Immature natural killer cell (primary cell): Measurements from ENCODE around the gene ARFGAP1. TPM values are rescaled to one million over a fixed set of nuclear protein-coding genes. Genes with fewer than 3 reads are reported as not detected.

Experiments
- DNase-seq, 3 donors: peaks; one replicate each; pipeline ENCODE4 v3.0.0; 2022; ENCODE audit warnings: mixed read lengths in 1 of 3
- H3K27ac Mint-ChIP-seq, 6 donors: one replicate each; pipeline ENCODE4 v1.8.0; 2020; ENCODE audit warnings: mixed read lengths in 6 of 6, mild to moderate bottlenecking in 5 of 6, inconsistent platforms in 4 of 6, moderate library complexity in 3 of 6
- H3K27me3 Mint-ChIP-seq, 3 donors: one replicate each; pipeline ENCODE4 v1.8.0; 2020 to 2021; ENCODE audit warnings: low read depth in 3 of 3, mild to moderate bottlenecking in 3 of 3, mixed read lengths in 3 of 3, moderate library complexity in 3 of 3, inconsistent platforms in 1 of 3
- H3K36me3 Mint-ChIP-seq, 3 donors: one replicate each; pipeline ENCODE4 v1.8.0; 2020; ENCODE audit warnings: mixed read lengths in 3 of 3, inconsistent platforms in 2 of 3, mild to moderate bottlenecking in 2 of 3
- H3K4me1 Mint-ChIP-seq, 2 donors: one replicate each; pipeline ENCODE4 v1.8.0; 2020; ENCODE audit warnings: inconsistent platforms in 2 of 2, mild to moderate bottlenecking in 2 of 2, mixed read lengths in 2 of 2, moderate library complexity in 1 of 2
- H3K4me3 Mint-ChIP-seq, 5 donors: one replicate each; pipeline ENCODE4 v1.8.0; 2020; ENCODE audit warnings: mild to moderate bottlenecking in 5 of 5, mixed read lengths in 5 of 5, inconsistent platforms in 3 of 5, moderate library complexity in 3 of 5
- H3K9me3 Mint-ChIP-seq, 6 donors: one replicate each; pipeline ENCODE4 v1.8.0; 2020; ENCODE audit warnings: mild to moderate bottlenecking in 6 of 6, mixed read lengths in 6 of 6, inconsistent platforms in 4 of 6, moderate library complexity in 3 of 6
- polyA plus RNA-seq, 3 donors: library from polyadenylated mRNA; unstranded; fragments of 300-500 nt; fragmentation: Illumina TruSeq; gene quantifications; one replicate each; pipeline ENCODE4 v1.2.3, GENCODE V29; 2021

Gene ARFGAP1
- polyA plus RNA-seq, 3 donors from 2014 or later, result 8.8 to 20.9 (median 16.5) TPM

GRCh38 chr20:63289311-63290135, 16.9 kb downstream of the ARFGAP1 start:
- Mint-ChIP-seq H3K9me3 (no peaks in the 10 kb centered on the region), H3K4me1 (no peaks in the 10 kb centered on the region), H3K27ac (no peak overlapping the region), H3K36me3 (peaks cover 0 to 4% (median 0%) of the 10 kb centered on the region in 3 donors), H3K27me3 (peaks cover 0 to 3% (median 0%) of the 10 kb centered on the region in 3 donors), H3K4me3 (no peak overlapping the region)
- no peak for DNase-seq

- H3K4me1 Mint-ChIP-seq, result no peaks in the 10 kb centered on the region
- peaks cover 0 to 2% (median 2%) of the 10 kb centered on the region in 3 donors for H3K27me3 Mint-ChIP-seq
- peaks cover 0 to 4% (median 0%) of the 10 kb centered on the region in 3 donors for H3K36me3 Mint-ChIP-seq
- no peaks in the 10 kb centered on the region for H3K9me3 Mint-ChIP-seq
- DNase-seq, result no peak
- H3K4me3 Mint-ChIP-seq, result no peak overlapping the region
- H3K27ac Mint-ChIP-seq, result no peak overlapping the region
Measured at GRCh38 chr20:63290136-63290676, 17.6 kb downstream of the ARFGAP1 start.

DNA sequence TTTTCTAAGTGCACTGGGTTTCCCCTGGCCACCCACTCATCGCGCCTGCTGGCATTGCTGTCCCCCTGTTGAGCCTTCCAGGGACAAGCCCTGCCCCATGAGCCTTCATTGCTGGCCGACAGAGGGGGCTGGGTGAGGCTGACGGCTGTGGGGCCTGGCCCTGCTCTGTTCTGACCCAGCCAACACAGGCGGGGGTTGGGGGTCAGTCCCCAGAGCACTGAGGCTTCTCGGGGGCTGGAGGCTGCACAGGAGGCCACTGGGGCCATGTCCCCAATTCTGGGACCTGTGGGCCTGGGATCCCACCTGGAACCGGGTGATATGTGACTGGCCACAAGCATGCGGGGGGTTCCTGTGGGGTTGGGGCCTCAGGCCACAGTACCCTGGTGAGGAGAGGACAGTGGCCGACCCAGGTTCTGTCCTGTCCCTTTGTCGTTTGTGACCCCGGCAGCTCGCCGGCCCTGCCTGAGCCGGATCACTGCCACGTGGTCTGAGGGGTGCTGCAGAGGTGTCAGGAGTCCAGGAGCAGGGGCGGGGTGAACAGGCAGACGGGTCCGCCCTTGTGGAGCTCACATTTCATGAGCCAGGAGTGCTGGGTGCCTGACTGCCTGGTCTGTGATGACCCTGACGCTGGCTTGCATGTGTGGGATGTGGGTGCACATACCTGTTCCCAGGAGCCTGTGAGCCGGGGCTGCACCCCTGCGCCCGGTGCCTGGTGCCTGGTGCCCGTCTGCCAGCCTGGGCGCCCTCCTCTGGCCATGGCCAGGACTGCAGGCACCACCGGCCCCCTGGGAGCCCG, 18.3 kb downstream of the ARFGAP1 start:
- H3K27me3 Mint-ChIP-seq, result peaks cover 2 to 3% (median 2%) of the 10 kb centered on the region in 3 donors
- H3K36me3 Mint-ChIP-seq, result peaks cover 0 to 4% (median 0%) of the 10 kb centered on the region in 3 donors
- no peak overlapping the region for H3K4me3 Mint-ChIP-seq
- H3K9me3 Mint-ChIP-seq, result no peaks in the 10 kb centered on the region
- DNase-seq, result peak; percentile 24 to 42 (median 31)
- H3K27ac Mint-ChIP-seq, result no peak overlapping the region
- no peaks in the 10 kb centered on the region for H3K4me1 Mint-ChIP-seq

- H3K27ac Mint-ChIP-seq, result no peak overlapping the region
- DNase-seq, result no peak
- H3K27me3 Mint-ChIP-seq, result peaks cover 2 to 5% (median 2%) of the 10 kb centered on the region in 3 donors
- no peaks in the 10 kb centered on the region for H3K4me1 Mint-ChIP-seq
- peaks cover 0 to 4% (median 0%) of the 10 kb centered on the region in 3 donors for H3K36me3 Mint-ChIP-seq
- H3K9me3 Mint-ChIP-seq, result no peaks in the 10 kb centered on the region
- no peak overlapping the region for H3K4me3 Mint-ChIP-seq
Measured at GRCh38 chr20:63291811-63292210, 19.2 kb downstream of the ARFGAP1 start.

DNA sequence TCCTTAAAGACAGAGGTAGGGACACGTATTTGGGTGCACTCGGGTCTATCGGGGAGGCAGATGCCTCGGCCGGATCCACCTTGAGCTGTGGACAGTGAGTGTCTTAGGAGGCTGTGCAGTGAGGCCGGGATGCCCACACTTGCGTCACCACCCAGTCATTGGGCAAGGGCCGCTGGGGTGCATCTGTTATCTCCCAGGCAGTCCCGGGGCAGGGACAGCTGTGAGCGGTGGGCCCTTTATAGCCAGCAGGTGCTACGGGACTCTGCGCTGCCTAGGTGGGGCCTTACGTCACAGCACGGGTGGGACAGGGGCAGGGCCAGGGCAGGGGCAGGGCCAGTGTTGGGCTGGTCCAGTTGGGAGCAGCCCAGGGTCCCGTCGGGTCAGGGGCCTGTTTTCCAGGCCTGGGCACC, 19.7 kb downstream of the ARFGAP1 start:
- DNase-seq, result no peak
- peaks cover 0 to 4% (median 0%) of the 10 kb centered on the region in 3 donors for H3K36me3 Mint-ChIP-seq
- no peak overlapping the region for H3K27ac Mint-ChIP-seq
- no peaks in the 10 kb centered on the region for H3K4me1 Mint-ChIP-seq
- H3K27me3 Mint-ChIP-seq, result peaks cover 2 to 5% (median 2%) of the 10 kb centered on the region in 3 donors
- no peak overlapping the region for H3K4me3 Mint-ChIP-seq
- H3K9me3 Mint-ChIP-seq, result no peaks in the 10 kb centered on the region

DNA sequence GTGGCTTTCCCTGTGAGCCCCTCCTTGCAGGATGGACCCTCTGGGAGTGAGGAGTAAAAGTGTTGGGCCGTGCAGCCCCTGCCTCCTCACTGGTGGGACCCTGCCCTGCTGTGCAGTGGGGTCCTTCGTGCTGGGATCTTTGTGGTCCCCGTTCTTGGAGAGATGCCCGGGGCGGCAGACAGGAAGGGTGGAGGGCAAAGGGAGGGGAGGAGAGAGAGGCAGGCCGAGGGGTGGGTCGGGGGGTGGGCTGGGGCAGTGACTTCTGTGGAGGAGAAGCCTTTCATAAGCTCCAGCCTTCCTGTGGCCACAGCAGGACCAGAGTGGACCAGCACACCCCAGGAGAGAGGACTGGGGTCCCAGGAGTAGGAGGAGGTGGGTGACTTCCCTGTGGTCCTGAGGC, 20.3 kb downstream of the ARFGAP1 start, which contains the start of gene COL20A1:
COL20A1 (plus strand) TSS at position 283 of the 400 bp plus-strand sequence. CDS start 1,922 bp downstream, outside the sequence.
- Mint-ChIP-seq H3K27ac (no peak within 1 kb of the TSS), H3K9me3 (no peaks in the 10 kb centered on the region), H3K4me3 (no peak within 1 kb of the TSS), H3K4me1 (no peaks in the 10 kb centered on the region), H3K36me3 (peaks cover 0 to 4% (median 0%) of the 10 kb centered on the region in 3 donors), H3K27me3 (peaks cover 2 to 5% (median 2%) of the 10 kb centered on the region in 3 donors)
- DNase-seq, result no peak

- no peaks in the 10 kb centered on the region for H3K9me3 Mint-ChIP-seq
- DNase-seq, result no peak
- H3K36me3 Mint-ChIP-seq, result no peaks in the 10 kb centered on the region
- H3K27me3 Mint-ChIP-seq, result peaks cover 2 to 5% (median 2%) of the 10 kb centered on the region in 3 donors
- H3K27ac Mint-ChIP-seq, result no peak overlapping the region
- H3K4me1 Mint-ChIP-seq, result no peaks in the 10 kb centered on the region
- H3K4me3 Mint-ChIP-seq, result no peak overlapping the region
Measured at GRCh38 chr20:63293456-63293855, 20.8 kb downstream of the ARFGAP1 start.

- H3K4me3 Mint-ChIP-seq, result no peak overlapping the region
- H3K36me3 Mint-ChIP-seq, result no peaks in the 10 kb centered on the region
- H3K27me3 Mint-ChIP-seq, result peaks cover 2 to 5% (median 2%) of the 10 kb centered on the region in 3 donors
- no peak for DNase-seq
- no peaks in the 10 kb centered on the region for H3K9me3 Mint-ChIP-seq
- no peaks in the 10 kb centered on the region for H3K4me1 Mint-ChIP-seq
- H3K27ac Mint-ChIP-seq, result no peak overlapping the region
Measured at GRCh38 chr20:63293871-63294535, 21.4 kb downstream of the ARFGAP1 start.

DNA sequence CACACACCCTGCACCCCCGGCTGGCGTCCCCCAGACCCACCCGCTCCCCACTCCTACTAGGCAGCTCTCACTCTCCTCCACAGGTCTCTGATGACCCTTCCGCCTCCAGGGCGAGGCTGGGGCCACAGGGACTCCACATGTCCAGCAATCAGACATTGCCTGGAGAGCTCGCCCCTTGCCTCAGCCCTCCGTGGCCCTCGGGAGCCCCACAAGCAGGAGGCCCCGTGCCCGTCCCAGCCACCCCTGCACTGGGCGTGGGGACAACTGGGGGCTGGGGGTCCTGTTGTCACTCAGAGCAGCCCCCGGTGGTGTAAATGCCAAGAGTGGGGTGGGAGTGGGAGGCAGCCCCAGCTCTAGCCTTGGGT, 21.9 kb downstream of the ARFGAP1 start:
- DNase-seq, result no peak
- Mint-ChIP-seq H3K36me3 (no peaks in the 10 kb centered on the region), H3K27ac (no peak overlapping the region), H3K4me3 (no peak overlapping the region), H3K9me3 (no peaks in the 10 kb centered on the region), H3K4me1 (no peaks in the 10 kb centered on the region), H3K27me3 (peaks cover 2 to 5% (median 2%) of the 10 kb centered on the region in 3 donors)

DNA sequence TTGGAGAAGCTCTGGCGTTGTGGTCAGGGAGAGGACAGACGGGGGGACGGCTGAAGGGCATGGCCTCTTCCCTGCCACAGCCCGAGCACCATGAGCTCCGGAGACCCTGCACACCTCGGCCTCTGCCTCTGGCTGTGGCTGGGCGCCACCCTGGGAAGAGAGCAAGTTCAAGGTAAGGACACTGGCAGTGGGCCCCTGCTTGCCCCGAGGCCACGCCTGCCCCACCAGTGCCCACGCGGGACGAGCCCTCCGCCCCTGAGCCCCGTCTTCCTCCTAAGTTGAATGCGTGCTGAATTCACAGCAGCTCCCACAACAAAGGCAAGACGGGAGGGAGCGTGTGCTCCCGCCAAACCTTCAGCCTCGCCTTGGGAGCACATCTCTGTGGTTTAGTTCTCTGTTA, 22.4 kb downstream of the ARFGAP1 start:
- H3K27ac Mint-ChIP-seq, result no peak overlapping the region
- no peaks in the 10 kb centered on the region for H3K9me3 Mint-ChIP-seq
- DNase-seq, result no peak
- H3K27me3 Mint-ChIP-seq, result peaks cover 2 to 5% (median 2%) of the 10 kb centered on the region in 3 donors
- H3K4me1 Mint-ChIP-seq, result no peaks in the 10 kb centered on the region
- no peaks in the 10 kb centered on the region for H3K36me3 Mint-ChIP-seq
- H3K4me3 Mint-ChIP-seq, result no peak overlapping the region

- H3K27ac Mint-ChIP-seq, result no peak overlapping the region
- no peaks in the 10 kb centered on the region for H3K4me1 Mint-ChIP-seq
- no peaks in the 10 kb centered on the region for H3K36me3 Mint-ChIP-seq
- H3K9me3 Mint-ChIP-seq, result no peaks in the 10 kb centered on the region
- H3K27me3 Mint-ChIP-seq, result peaks cover 2 to 5% (median 4%) of the 10 kb centered on the region in 3 donors
- no peak for DNase-seq
- H3K4me3 Mint-ChIP-seq, result no peak overlapping the region
Measured at GRCh38 chr20:63295422-63295821, 22.8 kb downstream of the ARFGAP1 start.

DNA sequence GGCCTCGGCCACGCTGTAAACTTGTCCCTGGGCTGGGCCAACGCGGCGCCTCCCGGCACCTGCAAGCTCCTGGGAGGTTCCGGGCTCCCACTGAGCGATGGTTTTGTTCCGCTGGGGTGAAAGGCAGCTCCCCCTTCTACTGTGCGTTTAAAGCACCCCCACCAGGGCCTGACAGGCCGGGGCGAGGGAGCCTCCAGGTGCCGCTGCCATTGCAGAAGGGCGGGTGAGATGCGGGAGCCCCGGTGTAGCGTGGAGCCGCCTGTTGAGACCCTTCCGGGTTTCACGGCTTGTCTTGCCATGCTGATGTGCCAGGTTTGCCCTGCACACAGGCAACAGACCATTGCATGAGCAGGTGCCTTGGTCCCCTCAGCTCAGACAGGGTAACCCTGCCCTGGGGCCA, 23.2 kb downstream of the ARFGAP1 start:
- Mint-ChIP-seq H3K27ac (no peak overlapping the region), H3K4me3 (no peak overlapping the region), H3K9me3 (no peaks in the 10 kb centered on the region), H3K4me1 (no peaks in the 10 kb centered on the region), H3K36me3 (no peaks in the 10 kb centered on the region), H3K27me3 (peaks cover 2 to 5% (median 4%) of the 10 kb centered on the region in 3 donors)
- no peak for DNase-seq

DNA sequence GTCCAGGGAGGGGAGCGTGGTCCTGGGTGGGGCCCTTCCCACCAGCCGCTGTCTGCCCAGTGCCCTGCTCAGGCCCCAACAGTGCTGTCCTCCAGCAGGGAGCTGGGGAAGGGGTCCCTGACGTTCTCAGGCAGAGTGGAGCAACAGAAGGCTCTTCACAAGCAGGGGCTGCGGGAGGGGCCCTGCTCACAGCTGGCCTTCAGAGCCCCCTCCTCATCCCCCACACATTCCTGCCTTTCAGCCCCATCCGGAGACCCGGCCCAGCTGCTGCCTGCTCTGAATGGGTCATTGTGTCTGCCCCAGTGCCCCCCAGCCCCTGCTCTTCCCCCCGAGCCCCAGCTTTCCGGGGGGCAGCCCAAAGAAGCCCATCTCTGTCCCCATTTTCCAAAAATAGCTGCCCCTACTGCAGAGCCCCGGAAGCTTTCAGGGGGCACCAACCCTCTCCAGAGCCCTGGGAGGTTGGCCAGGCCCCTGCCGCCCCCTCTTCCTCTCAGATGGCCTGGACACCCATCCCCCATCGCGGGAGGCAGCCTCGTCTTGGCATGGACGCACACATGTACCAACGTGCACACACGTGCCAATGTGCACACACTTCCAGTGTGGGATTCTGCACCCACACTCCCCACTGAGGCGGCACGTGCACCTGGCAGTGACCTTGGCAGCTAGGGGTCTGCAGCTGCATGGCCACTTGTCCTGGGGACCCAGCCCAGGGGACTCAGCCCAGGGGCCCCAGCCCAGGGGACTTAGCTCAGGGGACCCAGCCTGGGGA, 24.1 kb downstream of the ARFGAP1 start:
- Mint-ChIP-seq H3K4me3 (no peak overlapping the region), H3K27ac (no peak overlapping the region), H3K4me1 (no peaks in the 10 kb centered on the region), H3K9me3 (peaks cover 0 to 5% (median 0%) of the 10 kb centered on the region in 6 donors), H3K36me3 (no peaks in the 10 kb centered on the region), H3K27me3 (peaks cover 4 to 5% (median 4%) of the 10 kb centered on the region in 3 donors)
- DNase-seq, result no peak
